ENCODE measurements around the gene KCTD16. TPM values are rescaled to one million over a fixed set of nuclear protein-coding genes. Genes with fewer than 3 reads are reported as not detected.

Gene KCTD16
- total RNA-seq, 2 experiments from 2014 or later, result 0.19 to 0.32 TPM

DNA sequence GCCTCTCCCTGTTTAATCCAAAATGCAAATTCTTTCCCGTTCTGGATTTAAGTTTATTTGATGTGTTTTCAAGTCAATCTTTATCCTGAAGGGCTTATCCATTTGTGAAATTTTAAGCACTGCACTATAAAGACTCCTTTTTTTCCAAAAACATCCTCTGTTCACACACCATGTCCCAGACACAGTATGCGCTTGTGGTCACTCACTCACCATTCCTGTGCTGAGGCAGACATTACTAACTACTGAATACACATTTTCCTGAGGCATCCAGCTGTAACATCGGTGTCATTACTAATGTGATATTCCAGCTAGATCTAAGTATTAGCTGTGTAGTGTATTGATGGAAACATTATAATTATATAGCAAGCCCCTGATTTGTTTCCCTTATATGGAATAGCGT, 298.4 kb downstream of the KCTD16 start:
- Histone ChIP-seq H4K20me1 (ENCODE audit: insufficient read depth, low read length) (no peaks in the 10 kb centered on the region), H3K27ac (ENCODE audit: low read depth, low read length, poor library complexity, severe bottlenecking) (no peak overlapping the region), H2AFZ (ENCODE audit: low read length) (no peak overlapping the region), H3K9me3 (ENCODE audit: low read length) (no peaks in the 10 kb centered on the region), H3K4me1 (ENCODE audit: insufficient read depth, low read length, poor library complexity, severe bottlenecking) (no peaks in the 10 kb centered on the region), H3K79me2 (ENCODE audit: insufficient read depth, low read depth, low read length) (no peaks in the 10 kb centered on the region), H3K36me3 (ENCODE audit: insufficient read depth, low read length) (no peaks in the 10 kb centered on the region), H3K4me2 (ENCODE audit: low read length) (no peak overlapping the region), H3K4me3 (ENCODE audit: low read depth, low read length, poor library complexity, severe bottlenecking) (no peak overlapping the region), H3K9me2 (ENCODE audit: insufficient read depth, low read length) (no peaks in the 10 kb centered on the region)
- ChIA-PET CTCF (ENCODE audit: unreplicated experiment) (no interaction called here), POLR2A (no interaction called here)
- DNase-seq (ENCODE audit: low spot score), result no peak
- intact Hi-C loops (cut with micrococcal nuclease; ENCODE audit: unreplicated experiment), result no loop called here
- no peak for TF ChIP-seq EZH2phosphoT487 (IDR thresholded peaks at IDR 0.05; ENCODE audit: borderline replicate concordance, low read depth, low read length)
- TF ChIP-seq, protein P1, sequence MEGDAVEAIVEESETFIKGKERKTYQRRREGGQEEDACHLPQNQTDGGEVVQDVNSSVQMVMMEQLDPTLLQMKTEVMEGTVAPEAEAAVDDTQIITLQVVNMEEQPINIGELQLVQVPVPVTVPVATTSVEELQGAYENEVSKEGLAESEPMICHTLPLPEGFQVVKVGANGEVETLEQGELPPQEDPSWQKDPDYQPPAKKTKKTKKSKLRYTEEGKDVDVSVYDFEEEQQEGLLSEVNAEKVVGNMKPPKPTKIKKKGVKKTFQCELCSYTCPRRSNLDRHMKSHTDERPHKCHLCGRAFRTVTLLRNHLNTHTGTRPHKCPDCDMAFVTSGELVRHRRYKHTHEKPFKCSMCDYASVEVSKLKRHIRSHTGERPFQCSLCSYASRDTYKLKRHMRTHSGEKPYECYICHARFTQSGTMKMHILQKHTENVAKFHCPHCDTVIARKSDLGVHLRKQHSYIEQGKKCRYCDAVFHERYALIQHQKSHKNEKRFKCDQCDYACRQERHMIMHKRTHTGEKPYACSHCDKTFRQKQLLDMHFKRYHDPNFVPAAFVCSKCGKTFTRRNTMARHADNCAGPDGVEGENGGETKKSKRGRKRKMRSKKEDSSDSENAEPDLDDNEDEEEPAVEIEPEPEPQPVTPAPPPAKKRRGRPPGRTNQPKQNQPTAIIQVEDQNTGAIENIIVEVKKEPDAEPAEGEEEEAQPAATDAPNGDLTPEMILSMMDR (conservative IDR thresholded peaks at IDR 0.05; ENCODE audit: low read length), result no peak
- no TSS peak for BruUV-seq (replicated peaks)

GRCh38 chr5:144472221-144472620, 301.5 kb downstream of the KCTD16 start:
- Histone ChIP-seq H3K9me2 (ENCODE audit: insufficient read depth, low read length) (no peaks in the 10 kb centered on the region), H2AFZ (ENCODE audit: low read length) (no peak overlapping the region), H3K36me3 (ENCODE audit: insufficient read depth, low read length) (no peaks in the 10 kb centered on the region), H3K9me3 (ENCODE audit: low read length) (no peaks in the 10 kb centered on the region), H4K20me1 (ENCODE audit: insufficient read depth, low read length) (no peaks in the 10 kb centered on the region), H3K79me2 (ENCODE audit: insufficient read depth, low read depth, low read length) (no peaks in the 10 kb centered on the region), H3K4me2 (ENCODE audit: low read length) (no peak overlapping the region), H3K4me1 (ENCODE audit: insufficient read depth, low read length, poor library complexity, severe bottlenecking) (no peaks in the 10 kb centered on the region), H3K27ac (ENCODE audit: low read depth, low read length, poor library complexity, severe bottlenecking) (no peak overlapping the region), H3K4me3 (ENCODE audit: low read depth, low read length, poor library complexity, severe bottlenecking) (no peak overlapping the region)
- no peak for TF ChIP-seq EZH2phosphoT487 (IDR thresholded peaks at IDR 0.05; ENCODE audit: borderline replicate concordance, low read depth, low read length)
- TF ChIP-seq, protein P1 (conservative IDR thresholded peaks at IDR 0.05; ENCODE audit: low read length), result no peak
- intact Hi-C loops (cut with micrococcal nuclease; ENCODE audit: unreplicated experiment), result no loop called here
- CTCF ChIA-PET (ENCODE audit: unreplicated experiment), result no interaction called here
- POLR2A ChIA-PET, result interaction anchor here (0.7 to 1.6 kb wide), 2 partner anchors 16 to 36 kb away, joined by 3 to 4 read pairs; no protein-coding TSS in a partner anchor
- no peak for DNase-seq (ENCODE audit: low spot score)
- BruUV-seq (replicated peaks), result no TSS peak

DNA sequence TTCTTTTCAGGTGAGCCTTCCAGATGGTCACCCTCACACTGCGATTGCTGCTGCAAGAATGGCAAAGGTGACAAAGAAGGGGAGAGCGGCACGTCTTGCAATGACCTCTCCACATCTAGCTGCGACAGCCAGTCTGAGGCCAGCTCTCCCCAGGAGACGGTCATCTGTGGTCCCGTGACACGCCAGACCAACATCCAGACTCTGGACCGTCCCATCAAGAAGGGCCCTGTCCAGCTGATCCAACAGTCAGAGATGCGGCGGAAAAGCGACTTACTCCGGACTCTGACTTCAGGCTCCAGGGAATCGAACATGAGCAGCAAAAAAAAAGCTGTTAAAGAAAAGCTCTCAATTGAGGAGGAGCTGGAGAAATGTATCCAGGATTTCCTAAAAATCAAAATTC, 303.0 kb downstream of the KCTD16 start:
- H3K9me3 ChIP-seq (ENCODE audit: low read length), result no peaks in the 10 kb centered on the region
- no peak for DNase-seq (ENCODE audit: low spot score)
- no TSS peak for BruUV-seq (replicated peaks)

More for the DNA sequence above, 303.0 kb downstream of the KCTD16 start:
- Histone ChIP-seq H3K27ac (ENCODE audit: low read depth, low read length, poor library complexity, severe bottlenecking) (no peak overlapping the region), H3K36me3 (ENCODE audit: insufficient read depth, low read length) (no peaks in the 10 kb centered on the region), H3K4me2 (ENCODE audit: low read length) (no peak overlapping the region), H2AFZ (ENCODE audit: low read length) (no peak overlapping the region), H3K9me2 (ENCODE audit: insufficient read depth, low read length) (no peaks in the 10 kb centered on the region), H3K4me1 (ENCODE audit: insufficient read depth, low read length, poor library complexity, severe bottlenecking) (no peaks in the 10 kb centered on the region), H4K20me1 (ENCODE audit: insufficient read depth, low read length) (no peaks in the 10 kb centered on the region), H3K79me2 (ENCODE audit: insufficient read depth, low read depth, low read length) (no peaks in the 10 kb centered on the region), H3K4me3 (ENCODE audit: low read depth, low read length, poor library complexity, severe bottlenecking) (no peak overlapping the region)
- ChIA-PET CTCF (ENCODE audit: unreplicated experiment) (no interaction called here), POLR2A (interaction anchor here (0.7 to 1.6 kb wide), 3 partner anchors 15 to 254 kb away, joined by 3 to 4 read pairs (median 3); no protein-coding TSS in a partner anchor)
- intact Hi-C loops (cut with micrococcal nuclease; ENCODE audit: unreplicated experiment), result no loop called here
- TF ChIP-seq, protein P1 (conservative IDR thresholded peaks at IDR 0.05; ENCODE audit: low read length), result no peak
- no peak for TF ChIP-seq EZH2phosphoT487 (IDR thresholded peaks at IDR 0.05; ENCODE audit: borderline replicate concordance, low read depth, low read length)

Data from OCI-LY7 (cell line).